Globus pallidus (tissue), 1 donor: ENCODE measurements around the gene CRYL1.

Experiments
- DNase-seq: peaks from one replicate; pipeline ENCODE4 v3.0.0-alpha.2; 2015; ENCODE audit warnings: low spot score

Gene CRYL1

DNA sequence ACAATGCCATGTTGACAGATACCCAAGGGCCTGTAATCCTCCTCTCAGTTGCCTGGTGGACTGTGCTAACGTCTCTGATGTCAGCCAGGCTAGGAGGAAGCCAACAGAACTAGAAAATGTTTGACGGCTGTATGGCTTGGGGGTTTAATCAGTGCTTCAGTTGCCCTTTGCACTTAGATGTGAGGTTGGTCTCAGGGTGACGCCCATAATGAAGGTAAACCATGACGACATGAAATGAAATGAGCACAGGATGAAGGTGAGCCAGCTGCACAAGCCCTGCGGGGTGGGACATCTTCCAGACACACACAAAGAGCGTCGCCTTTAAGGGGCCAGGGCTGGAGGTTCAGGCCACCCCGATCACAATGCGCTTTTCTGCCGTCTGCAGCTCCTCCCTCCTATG, 127.2 kb downstream of the CRYL1 start:
- no peak for DNase-seq

GRCh38 chr13:20397896-20398295, 127.8 kb downstream of the CRYL1 start:
- no peak for DNase-seq

- DNase-seq, result no peak
Observed at GRCh38 chr13:20395061-20395916, 130.4 kb downstream of the CRYL1 start.

- no peak for DNase-seq
Observed at GRCh38 chr13:20394506-20394905, 131.2 kb downstream of the CRYL1 start.

DNA sequence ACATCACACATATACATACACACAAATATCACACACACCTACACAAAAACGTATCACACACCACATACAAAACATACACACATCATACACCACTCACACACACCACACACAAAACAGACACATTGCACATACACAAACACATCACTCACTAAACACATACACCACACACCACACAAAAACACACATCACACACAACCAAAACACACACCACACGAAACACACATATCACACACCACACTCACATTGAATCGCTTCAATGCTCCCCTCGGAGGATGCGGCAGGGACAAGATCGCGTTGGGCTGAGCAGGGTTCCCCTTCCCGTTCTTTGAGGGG, 131.5 kb downstream of the CRYL1 start:
- DNase-seq, result no peak

DNA sequence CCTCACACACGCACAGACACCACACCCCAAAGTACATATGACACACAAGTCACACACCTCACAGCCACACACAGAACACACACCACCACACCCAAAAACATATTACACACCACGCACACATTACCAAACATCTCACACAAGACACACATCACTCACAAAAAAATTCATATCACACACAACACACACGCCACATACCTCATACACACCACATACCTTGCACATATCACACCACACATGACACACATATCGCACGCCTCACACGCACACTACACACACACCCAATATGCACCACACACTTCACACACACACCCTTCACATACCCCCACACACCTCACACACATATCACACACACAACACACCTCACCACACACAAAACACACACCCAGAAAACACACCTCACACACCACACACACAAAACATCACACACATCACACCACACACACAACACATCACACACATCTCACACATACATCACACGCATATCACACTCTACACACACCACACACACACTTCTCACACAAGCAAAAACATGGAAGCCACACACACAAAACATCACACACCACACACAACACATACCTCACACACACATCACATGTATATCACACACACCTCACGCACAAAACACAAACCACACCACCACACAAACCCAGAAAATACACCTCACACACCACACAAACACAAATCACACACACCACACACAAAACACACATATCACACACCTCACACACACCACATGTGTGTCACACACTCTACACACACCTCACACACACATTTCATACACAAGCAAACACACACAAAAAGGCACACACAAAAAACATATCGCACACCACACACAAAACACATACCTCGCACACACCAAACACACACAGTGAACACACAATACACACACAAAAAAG, 132.1 kb downstream of the CRYL1 start:
- DNase-seq, result no peak

- no peak for DNase-seq
Observed at GRCh38 chr13:20392530-20392929, 133.1 kb downstream of the CRYL1 start.

DNA sequence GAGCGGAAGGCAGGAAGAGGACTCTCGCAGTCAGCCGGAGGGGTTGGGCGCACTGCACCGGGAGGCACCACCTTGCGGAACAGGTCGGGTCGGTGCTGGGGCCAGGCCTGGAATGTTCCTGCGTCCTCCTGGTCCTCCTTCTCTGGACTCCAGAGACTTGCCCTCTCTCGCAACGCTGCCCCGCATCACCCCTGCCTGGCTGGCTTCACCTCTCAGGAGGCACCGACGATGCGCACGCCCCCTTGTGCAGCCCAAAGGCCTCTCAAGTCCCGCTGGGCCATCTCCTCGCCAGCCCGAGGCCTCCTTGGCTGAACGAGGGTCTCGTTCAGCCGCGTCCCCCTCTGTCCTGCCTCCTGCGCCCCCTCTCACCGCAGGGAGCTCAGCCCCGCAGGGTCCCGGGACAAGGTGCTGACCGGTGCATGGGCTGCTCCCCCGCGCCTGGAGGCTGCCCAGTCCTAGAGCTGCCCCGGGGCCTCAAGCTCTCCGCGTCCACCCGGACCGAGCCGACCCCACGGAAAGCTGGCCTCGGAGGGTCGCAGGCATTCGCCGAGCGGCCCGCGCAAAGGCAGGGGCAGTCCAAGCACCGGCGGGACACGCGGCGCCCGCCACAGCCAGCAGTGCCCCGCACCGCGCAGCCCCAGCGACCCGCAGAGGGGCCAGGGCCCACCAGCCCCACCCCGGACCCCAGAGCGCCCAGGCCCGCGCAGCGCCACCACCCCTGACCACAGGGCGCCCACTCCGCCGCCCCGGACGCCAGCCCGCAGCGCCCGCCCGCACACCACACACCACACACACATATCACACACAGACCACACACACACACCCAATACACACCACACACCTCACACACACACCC, 133.8 kb downstream of the CRYL1 start:
- no peak for DNase-seq

DNA sequence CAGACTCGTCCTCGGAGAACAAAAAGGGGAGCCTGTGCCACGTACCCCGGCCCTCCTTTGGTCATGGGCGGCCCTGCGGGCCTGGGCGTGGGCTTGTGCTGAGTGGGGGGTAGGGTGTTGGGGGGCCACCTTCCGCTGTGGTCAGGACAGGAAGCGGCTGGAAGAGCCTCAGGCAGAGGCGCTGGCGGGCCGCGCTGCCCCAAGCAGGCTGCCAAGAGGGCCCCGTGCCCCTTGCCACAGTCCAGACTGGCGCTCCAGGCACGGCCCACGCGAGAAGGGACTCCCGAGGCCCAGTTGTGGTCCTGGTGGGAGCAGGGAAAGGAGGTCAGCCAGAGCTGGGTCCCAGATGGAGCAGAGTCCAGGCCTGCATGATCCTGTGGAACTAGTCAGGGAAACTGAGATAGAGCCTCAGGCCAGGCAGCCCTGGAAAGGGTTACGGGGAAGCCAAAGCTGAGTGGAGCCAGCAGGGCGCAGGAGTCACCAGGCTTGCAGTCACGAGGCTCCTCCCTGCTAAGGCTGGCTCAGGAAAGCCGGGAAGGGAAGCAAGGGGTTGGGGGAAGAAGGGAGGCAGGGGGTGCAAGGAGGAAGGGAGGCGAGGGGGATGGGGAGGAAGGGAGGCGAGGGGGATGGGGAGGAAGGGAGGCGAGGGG, 135.0 kb downstream of the CRYL1 start:
- DNase-seq, result no peak

DNA sequence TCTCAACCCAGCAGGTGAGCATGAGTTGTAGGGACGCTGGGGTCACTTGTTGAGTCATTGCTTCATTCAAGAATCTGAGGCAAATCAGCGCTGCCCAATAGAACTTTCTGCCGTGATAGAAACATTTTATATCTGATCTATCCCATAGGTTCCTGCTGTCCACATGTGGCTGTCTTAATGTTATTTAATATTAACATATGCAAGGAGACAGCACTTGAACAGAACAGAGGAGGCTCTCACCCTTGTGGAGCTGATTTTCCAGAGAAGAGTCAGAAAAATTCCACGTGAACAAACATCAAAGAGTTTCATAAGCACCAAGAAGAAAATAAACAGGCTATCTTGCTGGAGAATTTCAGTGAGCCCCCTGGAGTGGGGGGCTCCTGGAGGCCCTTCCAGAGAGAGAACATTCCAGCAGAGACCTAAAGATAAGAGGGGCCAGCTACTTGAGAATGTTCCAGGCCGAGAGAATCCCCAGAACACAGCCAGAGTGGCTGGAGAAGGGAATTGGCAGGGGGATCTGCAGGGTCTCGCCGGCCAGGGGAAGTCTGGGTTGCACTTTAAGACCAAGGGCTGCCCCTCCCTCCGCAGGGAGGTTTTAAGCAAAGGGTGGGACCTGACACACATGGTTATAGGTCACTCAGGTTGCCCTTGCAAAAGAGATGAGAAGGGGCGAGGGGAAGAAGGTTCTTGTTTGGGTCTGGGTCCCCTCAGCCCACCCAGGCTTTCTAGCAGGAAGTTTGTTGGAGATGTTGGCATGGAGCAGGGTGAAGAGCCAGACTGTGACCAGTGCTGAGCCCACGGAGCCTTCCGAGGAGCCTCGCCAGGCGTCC, 135.7 kb downstream of the CRYL1 start:
- DNase-seq, result no peak

DNA sequence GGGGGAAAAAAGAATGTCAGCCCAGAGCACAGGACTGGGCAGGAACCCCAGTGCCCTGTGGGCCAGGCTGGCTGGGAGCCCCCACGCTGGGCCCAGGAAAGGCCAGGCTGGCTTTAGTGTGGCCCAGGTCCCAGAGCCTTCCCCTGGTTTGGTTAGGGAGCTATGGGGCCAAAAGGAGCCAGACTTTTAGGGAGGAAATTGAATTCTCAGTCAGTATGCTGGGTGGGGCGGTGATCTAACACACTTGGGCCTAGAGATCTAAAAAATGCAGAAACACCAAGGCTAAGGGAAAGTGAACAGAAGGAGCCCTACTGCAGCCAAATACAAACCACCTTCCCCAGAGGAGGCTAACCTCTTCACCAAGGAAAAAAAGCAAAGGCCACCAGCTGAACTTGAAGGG, 137.5 kb downstream of the CRYL1 start:
- DNase-seq, result no peak

GRCh38 chr13:20387441-20387971, 138.2 kb downstream of the CRYL1 start:
- no peak for DNase-seq

GRCh38 chr13:20387006-20387405, 138.7 kb downstream of the CRYL1 start:
- no peak for DNase-seq

- no peak for DNase-seq
Observed at GRCh38 chr13:20383058-20383457, 142.6 kb downstream of the CRYL1 start.

DNA sequence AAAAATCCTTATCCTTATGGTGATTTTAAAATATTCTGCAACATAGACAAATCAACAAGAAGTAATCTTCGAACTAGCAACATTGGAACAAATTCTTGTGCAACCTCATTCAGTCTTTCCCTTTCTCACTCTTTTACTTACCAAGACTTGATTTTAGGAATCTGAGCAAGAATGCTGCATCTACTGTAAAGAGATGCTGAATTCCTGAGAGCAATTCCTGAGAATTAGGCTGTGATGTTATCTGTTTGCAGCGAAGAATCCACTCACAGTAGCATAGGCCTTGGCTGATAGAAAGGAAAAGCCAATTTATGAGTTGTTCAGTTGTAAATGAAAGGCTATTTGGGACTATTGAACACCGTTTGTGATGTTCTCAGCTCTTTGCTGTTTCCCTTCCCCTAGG, 144.3 kb downstream of the CRYL1 start:
- no peak for DNase-seq

DNA sequence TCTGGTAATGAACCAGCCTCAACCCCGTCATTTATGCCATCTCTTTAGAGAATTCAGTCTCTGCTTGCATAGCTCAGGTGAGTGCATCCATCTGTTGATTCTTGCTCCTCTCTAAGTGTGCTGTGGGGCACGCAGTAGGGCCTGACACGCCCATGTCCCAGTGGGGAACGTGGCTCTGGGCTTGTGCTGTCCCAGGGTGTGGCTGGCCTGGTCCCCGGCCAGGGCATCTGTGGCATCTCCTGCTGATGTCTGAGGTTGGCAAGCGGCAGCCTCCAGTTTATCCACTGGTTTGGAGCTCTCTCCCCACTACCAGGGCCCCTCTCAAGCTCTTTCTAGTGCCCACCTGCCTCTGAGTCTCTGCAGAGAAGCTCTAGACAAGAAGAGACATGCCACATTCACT, 146.9 kb downstream of the CRYL1 start:
- DNase-seq, result no peak

GRCh38 chr13:20377720-20378119, 147.9 kb downstream of the CRYL1 start:
- no peak for DNase-seq

GRCh38 chr13:20375871-20376270, 149.8 kb downstream of the CRYL1 start:
- DNase-seq, result no peak

DNA sequence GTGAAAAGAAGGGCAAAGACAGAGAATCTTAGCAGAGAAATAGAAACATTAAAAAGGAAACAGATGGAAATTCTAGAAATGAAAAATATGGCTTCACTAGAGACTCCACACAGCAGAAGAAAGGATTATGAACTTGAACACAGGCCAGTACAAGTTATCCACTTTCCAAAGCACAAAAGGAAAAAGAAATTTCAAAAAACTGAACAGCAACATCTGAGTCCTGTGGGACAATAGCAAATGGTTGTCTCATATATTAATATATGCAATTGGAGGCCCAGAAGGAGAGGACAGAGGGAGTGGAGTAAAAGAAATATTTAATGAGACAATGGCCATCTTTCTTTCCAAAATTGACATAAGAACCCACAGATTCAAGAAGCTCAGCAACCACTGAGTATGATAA, 151.8 kb downstream of the CRYL1 start:
- DNase-seq, result no peak

DNA sequence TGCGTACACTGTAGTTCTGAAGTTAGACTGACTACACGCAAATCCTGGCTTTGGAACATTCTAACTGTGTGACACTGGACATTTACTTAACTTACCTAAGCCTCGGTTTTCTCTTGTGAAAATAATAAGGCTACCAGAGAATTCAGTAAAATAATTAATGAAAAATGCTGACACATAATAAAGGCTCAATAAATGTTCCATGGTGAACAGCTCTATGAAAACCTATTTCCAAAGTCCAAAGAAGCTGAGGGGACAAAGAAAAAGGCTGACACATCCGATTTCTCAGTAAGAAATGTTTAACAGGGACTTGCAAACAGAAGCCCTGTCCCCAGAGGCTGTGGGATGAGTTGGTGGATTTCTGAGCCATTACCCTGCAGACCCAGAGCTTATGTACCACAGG, 153.8 kb downstream of the CRYL1 start:
- DNase-seq, result no peak
